ENCODE results near the gene GJA3. TPM values are rescaled to one million over a fixed set of nuclear protein-coding genes. Genes with fewer than 3 reads are reported as not detected.

GJA3 gene
- total and polyA plus RNA-seq, 7 donors = 0.01 to 0.06 TPM; not detected in 5

DNA sequence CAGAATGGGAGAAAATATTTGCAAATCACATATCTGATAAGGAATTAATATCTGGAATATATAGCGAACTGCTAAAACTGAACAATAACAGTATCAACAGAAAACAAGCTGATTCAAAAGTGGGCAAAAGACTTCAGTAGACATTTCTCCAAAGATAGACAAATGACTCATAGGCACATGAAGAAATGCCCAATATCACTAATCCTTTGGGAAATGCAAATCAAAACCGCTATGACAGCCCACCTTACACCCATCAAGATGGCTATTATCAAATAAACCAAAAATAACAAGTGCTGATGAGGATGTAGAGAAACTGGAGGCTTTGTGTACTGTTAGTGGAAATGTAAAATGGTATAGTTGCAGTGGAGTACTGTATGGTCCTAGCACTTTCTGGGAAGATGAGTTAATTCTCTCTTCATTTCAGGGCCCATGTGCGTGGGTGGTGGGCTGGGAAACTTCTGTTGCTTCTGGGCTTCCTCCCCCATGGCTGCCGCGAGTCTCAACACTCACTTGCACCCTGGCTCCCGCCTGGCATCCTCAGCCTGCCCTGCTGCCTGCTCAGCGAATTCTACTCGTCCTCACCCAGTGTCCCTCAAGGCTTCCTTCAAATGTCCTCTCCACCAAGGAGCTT lies 12.4 kb upstream of the GJA3 start:
- ATAC-seq (no peak), DNase-seq (no peak)
- Histone ChIP-seq H3K4me1 (no peaks in the 10 kb centered on the region), H3K9me3 (no peaks in the 10 kb centered on the region), H3K27ac (no peak overlapping the region), H3K27me3 (ENCODE audit: insufficient read depth in 3 of 3, low read length in 2 of 3) (peaks cover 0 to 64% (median 12%) of the 10 kb centered on the region in 3 donors), H3K36me3 (ENCODE audit: insufficient read depth in 1 of 2, low read depth in 1 of 2) (no peaks in the 10 kb centered on the region), H3K4me3 (no peak overlapping the region)
- WGBS, 3 donors = 83 to 91% (median 88%) methylated on average over 8 of the region's 8 CpGs
- TF ChIP-seq, protein P1, sequence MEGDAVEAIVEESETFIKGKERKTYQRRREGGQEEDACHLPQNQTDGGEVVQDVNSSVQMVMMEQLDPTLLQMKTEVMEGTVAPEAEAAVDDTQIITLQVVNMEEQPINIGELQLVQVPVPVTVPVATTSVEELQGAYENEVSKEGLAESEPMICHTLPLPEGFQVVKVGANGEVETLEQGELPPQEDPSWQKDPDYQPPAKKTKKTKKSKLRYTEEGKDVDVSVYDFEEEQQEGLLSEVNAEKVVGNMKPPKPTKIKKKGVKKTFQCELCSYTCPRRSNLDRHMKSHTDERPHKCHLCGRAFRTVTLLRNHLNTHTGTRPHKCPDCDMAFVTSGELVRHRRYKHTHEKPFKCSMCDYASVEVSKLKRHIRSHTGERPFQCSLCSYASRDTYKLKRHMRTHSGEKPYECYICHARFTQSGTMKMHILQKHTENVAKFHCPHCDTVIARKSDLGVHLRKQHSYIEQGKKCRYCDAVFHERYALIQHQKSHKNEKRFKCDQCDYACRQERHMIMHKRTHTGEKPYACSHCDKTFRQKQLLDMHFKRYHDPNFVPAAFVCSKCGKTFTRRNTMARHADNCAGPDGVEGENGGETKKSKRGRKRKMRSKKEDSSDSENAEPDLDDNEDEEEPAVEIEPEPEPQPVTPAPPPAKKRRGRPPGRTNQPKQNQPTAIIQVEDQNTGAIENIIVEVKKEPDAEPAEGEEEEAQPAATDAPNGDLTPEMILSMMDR (IDR thresholded peaks at IDR 0.05) = no peak
- intact Hi-C loops (cut with DNase I) = loop anchor here in 1 of 2 donors (10.0 kb wide), 1 partner anchor 752 kb away; no protein-coding TSS in a partner anchor

DNA sequence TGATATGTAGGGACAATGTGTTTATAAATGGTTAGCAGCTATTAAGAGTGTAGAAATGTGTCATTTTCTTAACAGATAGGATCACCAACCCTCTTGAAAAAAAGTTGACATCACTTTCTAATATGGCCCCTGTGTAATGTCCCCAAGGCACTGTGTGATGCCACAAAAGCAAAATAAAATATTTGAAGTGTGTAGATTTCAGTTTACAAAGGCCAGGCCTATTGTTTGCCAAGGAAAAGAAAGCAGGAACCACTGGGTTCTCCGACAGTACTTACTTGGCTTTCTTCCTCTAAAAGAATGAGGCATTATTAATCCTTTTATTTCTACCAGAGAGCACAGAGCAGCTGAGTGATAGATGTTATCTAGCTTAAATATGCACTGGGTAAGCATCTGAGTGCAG lies 10.5 kb upstream of the GJA3 start:
- peaks cover 0 to 46% (median 9%) of the 10 kb centered on the region in 3 donors for H3K27me3 ChIP-seq (ENCODE audit: insufficient read depth in 3 of 3, low read length in 2 of 3)
- H3K4me3 ChIP-seq = no peak overlapping the region
- DNase-seq (no peak), ATAC-seq (no peak)
- no peaks in the 10 kb centered on the region for H3K9me3 ChIP-seq
- intact Hi-C loops (cut with DNase I) = loop anchor here in 1 of 2 donors (10.0 kb wide), 1 partner anchor 753 kb away; no protein-coding TSS in a partner anchor
- 41 to 79% (median 71%) methylated on average over 1 of the region's 1 CpG for WGBS, 3 donors
- TF ChIP-seq, protein P1 (IDR thresholded peaks at IDR 0.05) = no peak
- H3K27ac ChIP-seq = no peak overlapping the region
- H3K4me1 ChIP-seq = no peaks in the 10 kb centered on the region
- H3K36me3 ChIP-seq (ENCODE audit: insufficient read depth in 1 of 2, low read depth in 1 of 2) = no peaks in the 10 kb centered on the region

DNA sequence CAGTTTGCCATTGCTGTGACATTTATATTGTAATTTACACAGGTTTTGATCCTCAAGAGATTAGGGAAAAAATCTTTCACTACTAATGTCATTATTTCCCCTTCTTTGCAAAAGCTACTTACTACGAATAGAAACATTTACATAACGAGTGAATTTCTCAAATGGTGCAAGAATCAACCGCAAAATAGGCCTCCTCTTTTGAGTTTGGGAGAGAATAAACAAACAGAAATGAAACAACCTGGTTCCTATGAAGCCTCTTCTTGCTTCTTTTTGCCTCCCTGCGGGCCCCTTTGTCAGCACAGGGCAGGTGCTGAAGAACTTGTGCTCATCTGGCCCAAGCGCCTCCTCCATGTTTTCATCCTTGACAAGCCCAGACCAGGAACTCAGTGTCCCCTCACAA lies 10.1 kb upstream of the GJA3 start:
- H3K4me3 ChIP-seq = no peak overlapping the region
- DNase-seq = no peak
- TF ChIP-seq, protein P1 (IDR thresholded peaks at IDR 0.05) = no peak
- WGBS, 3 donors = 93 to 95% (median 95%) methylated on average over 5 of the region's 5 CpGs
- no peaks in the 10 kb centered on the region for H3K4me1 ChIP-seq
- H3K9me3 ChIP-seq = no peaks in the 10 kb centered on the region
- H3K36me3 ChIP-seq (ENCODE audit: insufficient read depth in 1 of 2, low read depth in 1 of 2) = no peaks in the 10 kb centered on the region
- no peak overlapping the region for H3K27ac ChIP-seq
- peaks cover 0 to 47% (median 9%) of the 10 kb centered on the region in 3 donors for H3K27me3 ChIP-seq (ENCODE audit: insufficient read depth in 3 of 3, low read length in 2 of 3)
- intact Hi-C loops (cut with DNase I) = loop anchor here in 1 of 2 donors (10.0 kb wide), 1 partner anchor 754 kb away; no protein-coding TSS in a partner anchor
- ATAC-seq = no peak

DNA sequence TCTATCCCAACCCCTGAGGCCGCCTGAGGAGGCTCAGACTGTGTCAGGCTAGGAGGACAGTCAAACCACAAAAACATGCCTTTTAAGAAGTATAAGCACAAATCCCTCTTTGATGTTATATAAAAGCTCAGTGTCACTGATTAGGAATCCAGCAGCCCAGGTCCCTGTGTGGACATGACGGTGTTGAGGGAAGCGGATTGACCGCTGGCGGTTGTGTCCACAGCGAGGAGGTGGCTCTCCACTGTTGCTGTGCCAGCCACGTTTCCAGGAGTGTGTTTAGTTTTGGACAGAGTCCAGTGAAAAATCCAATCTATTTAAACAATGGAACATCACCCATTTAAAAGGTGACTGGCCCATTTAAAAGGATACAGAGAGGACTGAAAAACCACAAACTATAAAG lies 7.5 kb upstream of the GJA3 start:
- ATAC-seq (no peak), DNase-seq (no peak)
- Histone ChIP-seq H3K4me1 (no peaks in the 10 kb centered on the region), H3K36me3 (ENCODE audit: insufficient read depth in 1 of 2, low read depth in 1 of 2) (no peaks in the 10 kb centered on the region), H3K9me3 (no peaks in the 10 kb centered on the region), H3K4me3 (no peak overlapping the region), H3K27me3 (ENCODE audit: insufficient read depth in 3 of 3, low read length in 2 of 3) (peaks cover 0 to 32% (median 4%) of the 10 kb centered on the region in 3 donors), H3K27ac (no peak overlapping the region)
- intact Hi-C loops (cut with DNase I) = loop anchor here (10.0 kb wide), 1 partner anchor 184 kb away; no protein-coding TSS in a partner anchor
- TF ChIP-seq, protein P1 (IDR thresholded peaks at IDR 0.05) = no peak
- WGBS, 3 donors = 82 to 83% (median 83%) methylated on average over 7 of the region's 7 CpGs

All from psoas muscle (tissue), 8 donors.